SHP77 (cell line): ENCODE results near the gene PKIB.
"Not testable (repeated sequence)": the region's sequence is repeated elsewhere in the genome, so short reads cannot be mapped to it uniquely, and the experiment has no call there.

Source experiments
- DNase-seq, 2 experiments: peaks; one replicate each; lab custom pipeline; 2025; lab: John Stamatoyannopoulos, UW

Gene PKIB

GRCh38 chr6:122609881-122610689, at the start of gene PKIB:
TSS of gene PKIB (plus strand) at chr6:122610405. CDS start at chr6:122717795, 107,390 bp downstream.
- DNase-seq, result peak; percentile 79 to 86

GRCh38 chr6:122563364-122564052, 46.7 kb upstream of the PKIB start:
- no peak for DNase-seq

- DNase-seq, result no peak
These were observed 46.0 kb upstream of the PKIB start for GRCh38 chr6:122564230-122564629.

- no peak for DNase-seq
These were observed 44.5 kb upstream of the PKIB start for GRCh38 chr6:122565708-122566107.

GRCh38 chr6:122567034-122567433, 43.2 kb upstream of the PKIB start:
- DNase-seq, result no peak

- no peak for DNase-seq
These were observed 41.9 kb upstream of the PKIB start for GRCh38 chr6:122568350-122568749.

- DNase-seq, result no peak
These were observed 41.4 kb upstream of the PKIB start for GRCh38 chr6:122568797-122569221.

GRCh38 chr6:122569230-122569771, 40.9 kb upstream of the PKIB start:
- peak; percentile 86 to 87 for DNase-seq

GRCh38 chr6:122571888-122572287, 38.3 kb upstream of the PKIB start:
- DNase-seq, result no peak

GRCh38 chr6:122576888-122577287, 33.3 kb upstream of the PKIB start:
- no peak for DNase-seq

GRCh38 chr6:122578961-122579360, 31.2 kb upstream of the PKIB start:
- DNase-seq, result no peak

GRCh38 chr6:122580737-122581136, 29.5 kb upstream of the PKIB start:
- DNase-seq, result peak; percentile 3 to 14

GRCh38 chr6:122589115-122589514, 21.1 kb upstream of the PKIB start:
- no peak for DNase-seq

- not testable (repeated sequence) for DNase-seq
These were observed 11.9 kb upstream of the PKIB start for GRCh38 chr6:122598295-122598694.

GRCh38 chr6:122604676-122605075, 5.5 kb upstream of the PKIB start:
- no peak for DNase-seq

- DNase-seq, result peak; percentile 82 to 85
These were observed 668 bp downstream of the PKIB start for GRCh38 chr6:122610690-122611455.

- no peak for DNase-seq
These were observed 2.6 kb downstream of the PKIB start for GRCh38 chr6:122612838-122613237.

- no peak for DNase-seq
These were observed 4.1 kb downstream of the PKIB start for GRCh38 chr6:122614303-122614702.

GRCh38 chr6:122615409-122615808, 5.2 kb downstream of the PKIB start:
- DNase-seq, result no peak

- DNase-seq, result no peak
These were observed 6.7 kb downstream of the PKIB start for GRCh38 chr6:122616877-122617276.

GRCh38 chr6:122619309-122619708, 9.1 kb downstream of the PKIB start:
- DNase-seq, result peak in 1 of 2 experiments; percentile 2

GRCh38 chr6:122620428-122620827, 10.2 kb downstream of the PKIB start:
- peak; percentile 6 to 25 for DNase-seq
